Measurements from ENCODE around the gene MUC20. TPM values are rescaled to one million over a fixed set of nuclear protein-coding genes. Genes with fewer than 3 reads are reported as not detected.

MUC20 gene
- total RNA-seq, 1 donor from 2014 or later = 28.7 TPM

Small RNA genes within 50 kb of the gene (microRNA-seq; reads per million reads assigned to microRNA genes)
- gene MIR570 = not detected

Other genes with a start within 250 kb of the MUC20 start
- 38.2 TPM for gene PPP1R2, start 177.7 kb upstream of the MUC20 start, total RNA-seq
- 6,445 TPM for gene APOD, start 137.0 kb upstream of the MUC20 start, total RNA-seq
- gene MUC4, start 91.0 kb downstream of the MUC20 start, total RNA-seq = 0.31 TPM
- 72.0 TPM for gene TNK2, start 187.6 kb downstream of the MUC20 start, total RNA-seq

Measured in sciatic nerve (tissue), 1 donor.